K562 (cell line): Measurements from ENCODE around the gene C2orf69. TPM values are rescaled to one million over a fixed set of nuclear protein-coding genes. Genes with fewer than 3 reads are reported as not detected.

Source experiments
- FOSL1 ChIP-seq: fragments of 200-800 bp; sonication (Bioruptor generic); conservative IDR thresholded peaks from 2 replicates; pipeline ENCODE4 v1.6.1; 2016; ENCODE audit warnings: missing genetic modification characterization, missing compliant biosample characterization
- POLR2H ChIP-seq: IDR thresholded peaks from 2 replicates; pipeline ENCODE4 v1.6.1; 2016; ENCODE audit warnings: missing genetic modification characterization, low read depth, mild to moderate bottlenecking, control low read depth, missing compliant biosample characterization, moderate library complexity
- ZBTB1 ChIP-seq: sonication (generic); formaldehyde crosslinking; IDR thresholded peaks from 2 replicates; pipeline ENCODE4 v1.8.1; 2023; ENCODE audit warnings: missing genetic modification reagents, low read depth, mild to moderate bottlenecking, borderline replicate concordance
- polyA plus RNA-seq, 8 experiments: library from polyadenylated mRNA; depleted of rRNA in 4 of 8; stranded (reverse) in 5 of 8; unstranded in 3 of 8; fragments of >200 nt; fragmentation: Nextera tagmentation in 2 of 8; fragmentation: Illumina TruSeq in 1 of 8; extraction: Ambion mirVana in 2 of 8; extraction: Trizol in 1 of 8; gene quantifications; 2 replicates each; pipeline versions ENCODE4 v1.2.1 to v1.2.3, GENCODE V29; 2011 to 2014; ENCODE audit warnings: inconsistent platforms in 1 of 8, missing spikeins in 1 of 8
- small RNA-seq: library from RNA; depleted of rRNA; stranded (forward); fragments of <200 nt; gene quantifications from one replicate; pipeline ENCODE3, GENCODE V24; 2014
- total RNA-seq, 7 experiments: library from RNA; depleted of rRNA in 6 of 7; stranded (reverse); fragments of >200 nt in 6 of 7; fragmentation: Illumina TruSeq in 2 of 7; extraction: Trizol in 2 of 7; gene quantifications; 2 replicates each; pipeline versions ENCODE4 v1.2.1 to v1.2.3, GENCODE V29; 2011 to 2021; ENCODE audit warnings: low replicate concordance in 1 of 7

C2orf69 gene
- total and polyA plus RNA-seq, 9 of the 15 experiments (the other 6 are each of a cell fraction or from before 2014, with no cell fraction given) = 3.4 to 9.8 (median 5.7) TPM

GRCh38 chr2:199975273-199975895, 64.3 kb downstream of the C2orf69 start (continued):
- TF ChIP-seq POLR2H (tag) (0 out of 2 replicates have a peak, but pooled peaks have one; percentile 41), ZBTB1 (CRISPR knock-in tag) (no peak), FOSL1 (tag) (peak; percentile 76)
- TF ChIP-seq, all 486 proteins: peak for 9

Small RNA genes lying within 50 kb of the gene (small RNA-seq; reads per million reads assigned to genes)
- gene AC108032.1 (not detected), gene RN7SL717P (0.11 reads per million)

Other genes starting within 250 kb of the C2orf69 start
- gene FTCDNL1, start 60.1 kb upstream of the C2orf69 start, total RNA-seq (2014; rRNA removed) = 0.41 and 0.45 TPM in 2 replicates
- 0.29 and 0.35 TPM in 2 replicates for gene FTCDNL1, start 60.1 kb upstream of the C2orf69 start, total RNA-seq (2014; rRNA removed; fragmentation: Illumina TruSeq; extraction: Trizol)
- 0.29 and 0.64 TPM in 2 replicates for gene FTCDNL1, start 60.1 kb upstream of the C2orf69 start, total RNA-seq (2015; rRNA removed; fragmentation: Illumina TruSeq; extraction: Trizol)
- 0.58 and 1.0 TPM in 2 replicates for gene FTCDNL1, start 60.1 kb upstream of the C2orf69 start, total RNA-seq (2021)
- 0.47 and 0.70 TPM in 2 replicates for gene FTCDNL1, start 60.1 kb upstream of the C2orf69 start, polyA plus RNA-seq (2011; rRNA removed)
- 0.30 and 0.44 TPM in 2 replicates for gene FTCDNL1, start 60.1 kb upstream of the C2orf69 start, polyA plus RNA-seq (2014; fragmentation: Illumina TruSeq; extraction: Trizol)
- under 1 TPM; 0.32 to 0.37 TPM for gene FTCDNL1, start 60.1 kb upstream of the C2orf69 start, polyA plus RNA-seq (2014; fragmentation: Nextera tagmentation; extraction: Ambion mirVana)
- gene FTCDNL1, start 60.1 kb upstream of the C2orf69 start, polyA plus RNA-seq (2014; rRNA removed) = 0.13 and 0.69 TPM in 2 replicates
- gene TYW5, start 44.2 kb downstream of the C2orf69 start, total RNA-seq (2014; rRNA removed) = 4.7 TPM in 2 replicates
- 7.1 TPM in 2 replicates for gene TYW5, start 44.2 kb downstream of the C2orf69 start, total RNA-seq (2014; rRNA removed; fragmentation: Illumina TruSeq; extraction: Trizol)
- 7.2 and 7.7 TPM in 2 replicates for gene TYW5, start 44.2 kb downstream of the C2orf69 start, total RNA-seq (2015; rRNA removed; fragmentation: Illumina TruSeq; extraction: Trizol)
- gene TYW5, start 44.2 kb downstream of the C2orf69 start, total RNA-seq (2021) = 3.5 and 3.6 TPM in 2 replicates
- gene TYW5, start 44.2 kb downstream of the C2orf69 start, polyA plus RNA-seq (2011; rRNA removed) = 4.6 and 5.6 TPM in 2 replicates
- gene TYW5, start 44.2 kb downstream of the C2orf69 start, polyA plus RNA-seq (2014; fragmentation: Illumina TruSeq; extraction: Trizol) = 3.7 and 4.3 TPM in 2 replicates
- gene TYW5, start 44.2 kb downstream of the C2orf69 start, polyA plus RNA-seq (2014; fragmentation: Nextera tagmentation; extraction: Ambion mirVana) = 1 to 10 TPM; 4.1 to 4.3 TPM
- gene TYW5, start 44.2 kb downstream of the C2orf69 start, polyA plus RNA-seq (2014; rRNA removed) = 4.3 and 4.6 TPM in 2 replicates
- 28.8 and 33.6 TPM in 2 replicates for gene MAIP1, start 44.3 kb downstream of the C2orf69 start, total RNA-seq (2014; rRNA removed)
- 24.5 and 34.0 TPM in 2 replicates for gene MAIP1, start 44.3 kb downstream of the C2orf69 start, total RNA-seq (2014; rRNA removed; fragmentation: Illumina TruSeq; extraction: Trizol)
- 29.1 and 30.0 TPM in 2 replicates for gene MAIP1, start 44.3 kb downstream of the C2orf69 start, total RNA-seq (2015; rRNA removed; fragmentation: Illumina TruSeq; extraction: Trizol)
- 26.6 and 26.7 TPM in 2 replicates for gene MAIP1, start 44.3 kb downstream of the C2orf69 start, total RNA-seq (2021)
- 20.4 and 21.8 TPM in 2 replicates for gene MAIP1, start 44.3 kb downstream of the C2orf69 start, polyA plus RNA-seq (2011; rRNA removed)
- gene MAIP1, start 44.3 kb downstream of the C2orf69 start, polyA plus RNA-seq (2014; fragmentation: Illumina TruSeq; extraction: Trizol) = 20.2 and 20.7 TPM in 2 replicates
- gene MAIP1, start 44.3 kb downstream of the C2orf69 start, polyA plus RNA-seq (2014; fragmentation: Nextera tagmentation; extraction: Ambion mirVana) = 1 to 10 TPM; 3.6 to 7.9 TPM
- gene MAIP1, start 44.3 kb downstream of the C2orf69 start, polyA plus RNA-seq (2014; rRNA removed) = 17.2 and 30.0 TPM in 2 replicates